Measurements from ENCODE around the gene ADK. TPM values are rescaled to one million over a fixed set of nuclear protein-coding genes. Genes with fewer than 3 reads are reported as not detected.

ADK gene
- total RNA-seq, 1 experiment from 2014 or later: 26.8 TPM

DNA sequence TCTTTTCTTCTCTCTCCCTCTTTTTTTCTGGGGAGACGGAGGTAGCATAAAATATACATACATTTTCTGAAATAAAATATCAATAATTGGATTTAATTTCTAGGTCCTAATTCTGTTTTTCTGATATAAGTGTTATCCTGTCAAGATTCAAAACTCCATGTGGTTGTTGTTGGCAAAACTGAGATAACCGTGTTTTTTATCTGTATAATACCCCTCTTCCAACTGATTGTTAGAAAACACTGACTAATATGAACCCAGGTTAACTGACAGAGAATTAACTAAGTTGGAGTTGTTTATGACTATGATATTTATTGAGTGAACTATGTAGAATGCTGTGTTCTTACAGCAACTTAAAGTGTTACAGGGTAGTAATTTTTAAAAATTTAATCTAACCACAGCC is 438.8 kb downstream of the ADK start:
- no peak overlapping the region for H3K4me2 ChIP-seq (ENCODE audit: insufficient read depth, insufficient read length, low read length)

More for the DNA sequence above, 438.8 kb downstream of the ADK start:
- Mint-ChIP-seq H3K4me3 (no peak overlapping the region), H3K4me1 (peaks cover 12 to 13% of the 10 kb centered on the region in 2 experiments), H3K27me3 (ENCODE audit: low read depth) (no peaks in the 10 kb centered on the region), H3K27ac (no peak overlapping the region), H3K36me3 (ENCODE audit: insufficient read depth in 1 of 3, low read depth in 3 of 3) (no peaks in the 10 kb centered on the region), H3K9me3 (no peaks in the 10 kb centered on the region)
- Histone ChIP-seq H3K23me2 (ENCODE audit: insufficient read length, low read depth, low read length, poor library complexity, severe bottlenecking) (no peaks in the 10 kb centered on the region), H3K27me3 (ENCODE audit: insufficient read depth, low read length) (no peaks in the 10 kb centered on the region), H3K9me3 (ENCODE audit: control insufficient read depth, low read depth, low read length) (no peaks in the 10 kb centered on the region), H3K9ac (ENCODE audit: extremely low read depth, insufficient read length, low read length) (no peak overlapping the region), H2BK120ac (ENCODE audit: low read depth, low read length, poor library complexity, severe bottlenecking) (no peak overlapping the region), H3K4me1 (ENCODE audit: insufficient read depth, low read length) (no peaks in the 10 kb centered on the region), H3K23ac (ENCODE audit: insufficient read length, low read depth, low read length) (no peak overlapping the region), H3K56ac (ENCODE audit: insufficient read length, low read depth, low read length) (no peak overlapping the region), H3K14ac (ENCODE audit: insufficient read depth, low read length) (no peak overlapping the region), H2AFZ (ENCODE audit: low read length) (no peak overlapping the region), H2BK20ac (ENCODE audit: low read depth, low read length, poor library complexity, severe bottlenecking) (no peak overlapping the region), H3T11ph (ENCODE audit: low read length) (no peak overlapping the region), H3K79me2 (ENCODE audit: insufficient read depth, low read length) (no peaks in the 10 kb centered on the region), H3K27ac (ENCODE audit: insufficient read length, low read depth, low read length) (no peak overlapping the region), H2BK5ac (ENCODE audit: insufficient read length, low read length) (no peak overlapping the region), H4K5ac (ENCODE audit: insufficient read length, low read depth, low read length) (no peak overlapping the region), H4K20me1 (ENCODE audit: control insufficient read depth, insufficient read depth, insufficient read length) (no peaks in the 10 kb centered on the region), H3K79me1 (ENCODE audit: insufficient read depth, low read depth, low read length, poor library complexity, severe bottlenecking) (no peaks in the 10 kb centered on the region), H4K8ac (replicated peaks; ENCODE audit: insufficient read length, low read depth, low read length) (no peak overlapping the region), H2AK5ac (ENCODE audit: insufficient read length, low read length) (no peak overlapping the region), H3K4ac (ENCODE audit: low read depth, low read length) (no peak overlapping the region), H2BK12ac (ENCODE audit: insufficient read length, low read depth, low read length) (no peak overlapping the region), H2BK15ac (ENCODE audit: low read depth, low read length) (no peak overlapping the region), H4K91ac (ENCODE audit: insufficient read length, low read depth, low read length) (no peak overlapping the region), H3K18ac (ENCODE audit: insufficient read length, low read depth, low read length) (no peak overlapping the region)
- TF ChIP-seq, protein P1, sequence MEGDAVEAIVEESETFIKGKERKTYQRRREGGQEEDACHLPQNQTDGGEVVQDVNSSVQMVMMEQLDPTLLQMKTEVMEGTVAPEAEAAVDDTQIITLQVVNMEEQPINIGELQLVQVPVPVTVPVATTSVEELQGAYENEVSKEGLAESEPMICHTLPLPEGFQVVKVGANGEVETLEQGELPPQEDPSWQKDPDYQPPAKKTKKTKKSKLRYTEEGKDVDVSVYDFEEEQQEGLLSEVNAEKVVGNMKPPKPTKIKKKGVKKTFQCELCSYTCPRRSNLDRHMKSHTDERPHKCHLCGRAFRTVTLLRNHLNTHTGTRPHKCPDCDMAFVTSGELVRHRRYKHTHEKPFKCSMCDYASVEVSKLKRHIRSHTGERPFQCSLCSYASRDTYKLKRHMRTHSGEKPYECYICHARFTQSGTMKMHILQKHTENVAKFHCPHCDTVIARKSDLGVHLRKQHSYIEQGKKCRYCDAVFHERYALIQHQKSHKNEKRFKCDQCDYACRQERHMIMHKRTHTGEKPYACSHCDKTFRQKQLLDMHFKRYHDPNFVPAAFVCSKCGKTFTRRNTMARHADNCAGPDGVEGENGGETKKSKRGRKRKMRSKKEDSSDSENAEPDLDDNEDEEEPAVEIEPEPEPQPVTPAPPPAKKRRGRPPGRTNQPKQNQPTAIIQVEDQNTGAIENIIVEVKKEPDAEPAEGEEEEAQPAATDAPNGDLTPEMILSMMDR (conservative IDR thresholded peaks at IDR 0.05): no peak
- no CpG with 5 or more reads among the region's 2 CpGs for WGBS (ENCODE audit: extremely low coverage, insufficient read length, low lambda C conversion rate)
- DNase-seq: no peak
